GM12801 (cell line): ENCODE measurements around the gene PHTF1.

Source experiments
- CTCF ChIP-seq: IDR thresholded peaks from one replicate; pipeline ENCODE4 v1.5.1; 2011; ENCODE audit warnings: control low read depth; ENCODE audit not compliant: insufficient read length; ENCODE audit errors: extremely low read depth

The PHTF1 gene

GRCh38 chr1:113692824-113693431 is 66.4 kb downstream of the PHTF1 start:
- TF ChIP-seq CTCF = no peak

GRCh38 chr1:113692342-113692741 is 66.9 kb downstream of the PHTF1 start:
- no peak for TF ChIP-seq CTCF

- TF ChIP-seq CTCF = no peak
Measured at GRCh38 chr1:113691184-113691583, 68.1 kb downstream of the PHTF1 start.

- no peak for TF ChIP-seq CTCF
Measured at GRCh38 chr1:113686891-113687618, 72.2 kb downstream of the PHTF1 start.

- no peak for TF ChIP-seq CTCF
Measured at GRCh38 chr1:113684153-113684541, 75.1 kb downstream of the PHTF1 start.

GRCh38 chr1:113683384-113684152 is 75.7 kb downstream of the PHTF1 start:
- no peak for TF ChIP-seq CTCF

GRCh38 chr1:113681596-113682337 is 77.5 kb downstream of the PHTF1 start:
- no peak for TF ChIP-seq CTCF
